ENCODE results near the gene EFNA4.

DNA sequence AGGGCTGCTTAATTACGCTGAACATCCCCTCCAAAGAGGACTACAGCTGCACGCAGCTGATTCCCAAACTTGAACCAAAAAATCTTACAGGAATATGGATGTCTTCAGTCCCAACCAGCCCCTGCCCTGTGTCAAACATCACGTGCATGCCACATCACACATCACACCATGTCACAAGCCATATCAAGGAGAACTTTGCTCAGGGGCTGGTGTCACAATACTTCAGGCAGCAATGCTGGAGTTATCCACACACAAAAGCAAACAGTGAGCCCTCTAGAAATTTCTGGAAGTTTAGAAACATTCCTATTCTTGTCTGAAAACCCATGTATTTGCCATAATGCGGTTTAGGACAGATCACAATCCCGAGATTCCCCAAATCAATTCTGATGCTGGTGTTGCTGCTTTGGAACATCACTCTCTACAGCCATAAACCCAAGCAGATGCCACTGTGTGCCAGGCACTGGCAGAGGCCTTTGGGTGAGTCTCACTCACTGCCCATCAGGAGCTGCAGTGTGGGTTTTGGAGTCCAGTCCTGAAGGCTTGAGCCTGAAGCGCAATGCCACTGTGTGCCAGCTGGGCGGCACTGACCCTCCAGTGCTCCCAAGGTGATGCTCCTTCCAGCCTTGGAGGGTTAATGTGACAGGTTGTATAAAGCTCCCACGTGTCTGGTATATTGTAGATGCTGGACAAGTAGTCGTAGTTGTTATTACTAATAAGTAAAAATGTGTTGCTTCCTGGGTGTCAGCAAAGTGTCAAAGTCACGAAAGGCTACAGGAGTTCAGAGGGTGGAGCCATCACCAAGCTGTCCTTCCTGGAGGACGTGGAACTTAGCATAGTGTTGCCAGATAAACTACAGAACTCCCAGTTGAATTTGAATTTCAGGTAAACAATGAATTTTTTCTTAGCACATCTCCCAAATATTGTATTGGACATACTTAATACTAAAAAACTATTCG is 44.0 kb downstream of the EFNA4 start:
- no peak for TF ChIP-seq FOXM1 (IDR thresholded peaks at IDR 0.05; ENCODE audit: borderline replicate concordance)
- TF ChIP-seq SP1 (IDR thresholded peaks at IDR 0.05), result no peak
- no peak for TF ChIP-seq ZNF384 (IDR thresholded peaks at IDR 0.05)
- no peak for TF ChIP-seq SUZ12 (IDR thresholded peaks at IDR 0.05)

Measured in HEK293T (cell line).